Measurements from ENCODE around the gene PXDN.

Gene PXDN

GRCh38 chr2:1660656-1661640, 83.4 kb downstream of the PXDN start:
- DNase-seq, result no peak

GRCh38 chr2:1659951-1660565, 84.3 kb downstream of the PXDN start:
- no peak for DNase-seq

GRCh38 chr2:1658394-1659151, 85.7 kb downstream of the PXDN start:
- no peak for DNase-seq

GRCh38 chr2:1656961-1657841, 87.1 kb downstream of the PXDN start:
- no peak for DNase-seq

- DNase-seq, result no peak
Observed at GRCh38 chr2:1656326-1656960, 87.9 kb downstream of the PXDN start.

GRCh38 chr2:1655461-1655860, 88.9 kb downstream of the PXDN start:
- no peak for DNase-seq

- no peak for DNase-seq
Observed at GRCh38 chr2:1654696-1655374, 89.5 kb downstream of the PXDN start.

GRCh38 chr2:1653956-1654695, 90.2 kb downstream of the PXDN start:
- no peak for DNase-seq

GRCh38 chr2:1652034-1652790, 92.1 kb downstream of the PXDN start:
- DNase-seq, result no peak

- no peak for DNase-seq
Observed at GRCh38 chr2:1651121-1652033, 92.9 kb downstream of the PXDN start.

- DNase-seq, result no peak
Observed at GRCh38 chr2:1650085-1650872, 94.0 kb downstream of the PXDN start.

GRCh38 chr2:1649103-1650084, 94.9 kb downstream of the PXDN start:
- DNase-seq, result no peak

GRCh38 chr2:1648241-1649102, 95.8 kb downstream of the PXDN start:
- no peak for DNase-seq

GRCh38 chr2:1647417-1648240, 96.7 kb downstream of the PXDN start:
- no peak for DNase-seq
